GM19023 (cell line): Measurements from ENCODE around the gene XYLT2.

Experiments used
- ATAC-seq: cut with Tn5 transposase; IDR thresholded peaks from one replicate; pipeline ENCODE4 v1.9.1; 2021; ENCODE audit warnings: mild to moderate bottlenecking, moderate library complexity; ENCODE audit not compliant: unreplicated experiment

XYLT2 gene

DNA sequence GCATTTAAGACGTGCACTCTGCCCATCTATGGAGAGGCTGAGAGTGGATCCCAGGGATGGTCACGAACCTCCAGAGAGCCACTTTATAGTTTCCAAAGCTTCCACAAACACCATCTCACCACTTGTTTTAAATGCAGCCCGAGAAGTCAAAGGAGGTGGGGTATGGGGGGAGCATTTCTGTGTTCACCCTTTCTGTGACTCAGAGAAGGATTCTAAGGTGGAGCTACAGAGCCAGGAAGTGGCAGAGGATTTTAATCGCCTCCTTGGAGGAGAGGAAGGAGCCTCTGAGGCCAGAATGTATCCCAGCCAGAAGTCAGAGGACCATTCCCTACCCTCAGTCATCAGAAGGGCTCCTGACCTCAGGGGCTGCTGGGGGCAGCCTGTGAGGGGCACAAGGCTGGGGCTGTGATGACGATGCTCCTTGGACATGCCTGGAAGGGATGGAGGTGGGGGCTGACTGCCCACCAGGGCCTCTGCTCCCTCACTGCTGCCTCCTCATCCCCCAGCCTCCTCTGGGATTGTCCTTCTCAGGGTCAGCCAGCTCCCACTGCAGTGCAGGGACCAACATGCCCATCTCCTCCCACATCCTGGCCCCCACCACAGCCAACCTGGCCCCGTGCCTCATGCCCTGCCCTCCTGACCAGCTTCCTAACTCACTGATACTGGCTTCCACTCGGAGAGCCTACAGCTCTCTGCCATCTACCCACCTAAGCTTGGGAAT, 2.8 kb downstream of the XYLT2 start:
- ATAC-seq: no peak

DNA sequence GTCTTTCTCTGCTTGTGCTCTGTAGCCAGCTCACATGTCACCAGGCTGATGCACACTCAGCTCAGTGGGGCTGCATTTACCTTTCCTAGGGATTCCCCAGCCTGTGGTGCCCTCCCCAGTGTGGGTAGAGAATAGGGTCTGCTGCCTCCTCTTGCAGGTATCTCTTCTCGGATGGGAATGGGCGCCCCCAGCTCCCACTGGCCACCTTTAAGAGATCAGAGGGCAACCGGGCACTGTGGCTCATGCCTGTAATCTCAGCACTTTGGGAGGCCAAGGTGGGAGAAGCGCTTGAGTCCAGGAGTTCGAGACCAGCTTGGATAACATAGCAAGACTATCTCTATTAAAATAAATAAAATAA, 3.3 kb downstream of the XYLT2 start:
- ATAC-seq: no peak

DNA sequence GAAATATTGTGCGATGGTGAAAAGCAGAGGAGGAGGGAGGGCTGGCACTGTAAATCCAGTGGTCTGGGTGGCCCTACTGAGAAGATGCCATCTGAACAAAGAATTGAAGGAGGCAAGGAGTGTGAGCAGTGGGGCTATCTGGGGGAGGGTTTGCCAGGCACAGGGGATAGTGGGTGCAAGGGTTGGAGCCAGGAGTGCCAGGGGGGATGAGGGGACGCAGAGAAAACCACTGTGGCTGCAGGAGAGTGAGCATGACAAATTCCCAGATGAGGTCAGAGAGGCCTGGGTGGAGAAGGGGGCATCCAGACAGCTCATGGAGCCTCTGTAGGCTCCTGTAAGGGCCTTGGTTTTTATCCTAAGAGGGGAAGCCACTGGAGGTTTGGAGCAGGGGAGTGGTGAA, 4.8 kb downstream of the XYLT2 start:
- ATAC-seq: no peak

DNA sequence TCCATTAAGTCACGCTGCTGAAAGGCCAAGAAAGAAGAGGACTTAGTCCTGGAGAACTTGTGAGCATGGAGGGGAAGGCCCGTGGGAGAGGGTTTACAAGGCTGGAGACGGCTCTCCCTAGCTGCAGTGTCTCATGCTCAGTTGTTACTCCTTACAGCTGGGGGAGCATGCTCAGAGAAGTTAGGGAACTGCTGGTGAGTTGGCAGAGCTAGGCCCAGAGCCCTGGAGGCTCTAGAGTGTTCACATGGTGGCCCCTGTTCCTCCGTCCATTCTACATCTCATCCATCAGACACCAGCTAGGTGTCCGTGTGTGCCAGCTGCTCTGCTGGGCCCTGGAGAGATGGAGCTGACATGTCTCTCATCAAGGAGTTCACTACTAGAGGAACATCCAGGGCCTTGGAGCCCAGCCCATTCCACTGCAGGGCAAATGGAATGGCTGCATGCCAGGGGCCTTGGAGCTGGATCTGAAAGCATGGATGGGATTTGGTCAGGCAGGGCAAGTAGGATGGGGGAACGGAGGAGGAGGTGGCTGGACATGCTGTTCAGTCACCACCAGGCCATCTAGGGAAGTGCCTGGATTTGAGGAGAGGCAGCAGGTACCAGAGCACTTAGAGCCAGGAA, 6.3 kb downstream of the XYLT2 start:
- no peak for ATAC-seq

DNA sequence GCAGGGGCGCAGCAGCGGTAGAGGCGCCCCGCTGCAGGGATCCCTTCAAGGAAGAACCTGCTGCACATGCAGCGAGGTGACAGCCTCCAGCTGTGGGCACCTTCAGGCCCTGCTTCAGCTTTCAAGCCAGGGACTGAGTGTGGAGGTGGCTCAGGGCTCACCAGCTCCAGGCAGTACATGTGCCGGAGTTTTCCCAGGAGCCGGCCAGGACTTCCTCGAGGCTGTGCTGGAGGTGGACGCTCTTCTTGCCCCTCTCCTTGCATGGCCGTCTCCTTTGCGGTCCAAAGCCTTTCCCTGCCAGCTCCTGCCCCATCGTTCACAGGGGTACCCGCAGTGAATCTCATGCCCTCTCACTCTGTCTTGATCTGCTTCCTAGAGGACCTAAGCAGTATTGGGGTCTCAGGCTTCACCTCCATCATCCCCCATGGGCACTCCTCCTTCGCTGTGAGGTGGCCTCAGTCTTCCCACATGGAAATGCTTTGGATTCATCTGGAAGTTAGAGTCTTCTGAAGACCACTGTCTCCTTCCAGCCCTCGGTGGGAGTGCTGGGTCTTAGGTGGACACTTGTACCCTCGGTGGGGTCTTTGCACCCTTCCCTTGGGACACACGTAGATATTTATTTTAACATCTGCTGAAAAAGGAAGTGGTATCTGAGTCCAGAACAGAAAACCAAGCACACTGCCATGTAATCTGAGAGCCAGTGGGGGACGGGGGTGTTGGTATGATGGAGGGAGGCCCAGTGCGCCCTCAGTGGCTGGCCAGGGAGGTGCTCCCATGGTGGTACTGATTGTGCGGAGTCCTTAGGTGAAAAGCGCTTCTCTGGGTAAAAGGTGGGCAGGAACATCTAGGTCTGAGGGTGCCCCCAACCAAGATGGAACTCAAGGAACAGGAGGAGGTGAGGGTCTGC, 7.0 kb downstream of the XYLT2 start:
- no peak for ATAC-seq

DNA sequence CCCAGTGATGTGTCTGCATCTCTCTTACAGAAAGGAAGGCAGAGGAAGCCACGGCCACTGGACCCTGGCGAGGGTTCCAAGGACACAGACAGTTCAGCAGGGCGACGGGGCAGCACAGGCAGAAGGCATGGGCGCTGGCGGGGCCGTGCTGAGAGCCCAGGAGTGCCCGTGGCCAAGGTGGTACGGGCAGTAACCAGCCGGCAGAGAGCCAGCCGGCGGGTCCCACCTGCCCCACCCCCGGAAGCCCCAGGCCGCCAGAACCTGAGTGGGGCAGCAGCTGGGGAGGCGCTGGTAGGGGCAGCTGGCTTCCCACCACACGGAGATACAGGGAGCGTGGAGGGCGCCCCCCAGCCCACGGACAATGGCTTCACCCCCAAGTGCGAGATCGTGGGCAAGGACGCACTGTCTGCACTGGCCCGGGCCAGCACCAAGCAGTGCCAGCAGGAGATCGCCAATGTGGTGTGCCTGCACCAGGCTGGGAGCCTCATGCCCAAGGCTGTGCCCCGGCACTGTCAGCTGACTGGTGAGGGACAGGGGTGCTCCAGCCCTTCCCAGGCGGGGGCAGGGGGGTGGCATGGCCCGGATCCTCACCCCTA, 7.8 kb downstream of the XYLT2 start:
- no peak for ATAC-seq

DNA sequence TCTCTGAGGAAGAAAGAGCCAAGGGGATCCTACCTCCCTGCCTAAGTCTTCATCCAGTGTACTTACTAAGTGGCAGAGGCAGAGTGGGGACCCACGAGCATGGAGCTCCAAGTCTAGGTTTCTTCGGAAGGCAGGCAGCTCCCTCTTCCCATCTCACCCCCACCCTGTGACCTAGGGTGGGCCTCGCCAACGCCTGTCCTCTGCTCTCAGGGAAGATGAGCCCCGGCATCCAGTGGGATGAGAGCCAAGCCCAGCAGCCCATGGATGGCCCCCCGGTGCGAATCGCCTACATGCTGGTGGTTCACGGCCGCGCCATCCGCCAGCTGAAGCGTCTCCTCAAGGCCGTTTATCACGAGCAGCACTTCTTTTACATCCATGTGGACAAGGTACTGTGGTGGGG, 8.3 kb downstream of the XYLT2 start:
- no peak for ATAC-seq

DNA sequence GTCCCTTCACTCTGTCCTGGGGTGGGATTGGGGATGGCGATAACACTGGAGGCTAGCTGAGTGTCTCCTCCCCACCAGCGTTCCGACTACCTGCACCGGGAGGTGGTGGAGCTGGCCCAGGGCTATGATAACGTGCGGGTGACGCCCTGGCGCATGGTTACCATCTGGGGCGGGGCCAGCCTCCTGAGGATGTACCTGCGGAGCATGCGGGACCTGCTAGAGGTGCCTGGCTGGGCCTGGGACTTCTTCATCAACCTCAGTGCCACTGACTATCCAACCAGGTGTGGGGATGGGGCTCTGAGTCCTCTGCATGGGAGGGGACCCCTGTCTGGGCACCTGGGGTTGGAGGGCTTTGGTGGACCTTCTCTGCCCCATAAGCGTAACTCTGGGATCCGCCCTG, 8.8 kb downstream of the XYLT2 start:
- ATAC-seq: no peak

DNA sequence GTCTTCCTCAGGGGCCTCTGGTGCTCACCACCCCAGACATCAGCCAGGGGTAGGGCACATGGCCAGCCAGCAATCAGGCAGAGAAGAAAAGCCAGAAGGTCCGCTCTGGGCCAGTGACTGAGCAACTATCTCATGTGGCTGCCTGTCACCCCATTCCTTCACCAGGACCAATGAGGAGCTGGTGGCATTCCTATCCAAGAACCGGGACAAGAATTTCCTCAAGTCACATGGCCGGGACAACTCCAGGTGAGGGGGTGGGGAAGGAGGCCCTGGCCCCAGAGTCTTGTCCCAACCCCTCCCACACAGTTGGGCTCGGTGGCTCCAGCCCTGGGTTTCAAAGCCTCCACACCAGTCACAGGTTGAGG, 9.4 kb downstream of the XYLT2 start:
- ATAC-seq: no peak

DNA sequence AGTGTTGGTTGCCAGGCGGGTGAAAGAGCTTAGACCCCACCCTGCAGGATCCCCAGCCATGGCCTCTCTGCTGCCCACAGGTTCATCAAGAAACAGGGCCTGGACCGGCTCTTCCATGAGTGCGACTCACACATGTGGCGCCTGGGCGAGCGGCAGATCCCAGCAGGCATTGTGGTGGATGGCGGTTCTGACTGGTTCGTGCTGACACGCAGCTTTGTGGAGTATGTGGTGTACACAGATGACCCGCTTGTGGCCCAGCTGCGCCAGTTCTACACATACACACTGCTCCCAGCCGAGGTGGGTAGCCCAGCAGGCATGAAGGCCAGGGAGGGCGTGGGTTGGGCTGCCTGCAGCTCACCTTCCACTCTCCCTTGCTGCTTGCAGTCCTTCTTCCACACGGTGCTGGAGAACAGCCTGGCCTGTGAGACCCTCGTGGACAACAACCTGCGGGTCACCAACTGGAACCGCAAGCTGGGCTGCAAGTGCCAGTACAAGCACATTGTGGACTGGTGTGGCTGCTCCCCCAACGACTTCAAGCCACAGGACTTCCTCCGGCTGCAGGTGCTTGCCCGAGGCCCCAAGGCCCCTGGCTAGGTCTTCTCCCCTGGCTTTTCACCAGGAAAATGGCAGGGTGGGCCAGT, 9.9 kb downstream of the XYLT2 start:
- no peak for ATAC-seq

DNA sequence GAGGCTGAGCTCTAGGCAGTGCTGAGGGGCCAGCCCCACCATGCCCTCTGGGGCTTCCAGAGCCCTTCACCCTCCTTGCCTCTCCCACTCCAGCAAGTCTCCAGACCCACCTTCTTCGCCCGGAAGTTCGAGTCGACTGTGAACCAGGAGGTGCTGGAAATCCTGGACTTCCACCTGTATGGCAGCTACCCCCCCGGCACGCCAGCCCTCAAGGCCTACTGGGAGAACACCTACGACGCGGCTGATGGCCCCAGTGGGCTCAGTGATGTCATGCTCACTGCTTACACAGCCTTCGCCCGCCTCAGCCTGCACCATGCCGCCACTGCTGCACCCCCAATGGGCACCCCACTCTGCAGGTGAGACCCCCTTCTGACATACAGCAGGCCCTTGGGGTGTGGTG, 10.5 kb downstream of the XYLT2 start:
- no peak for ATAC-seq

DNA sequence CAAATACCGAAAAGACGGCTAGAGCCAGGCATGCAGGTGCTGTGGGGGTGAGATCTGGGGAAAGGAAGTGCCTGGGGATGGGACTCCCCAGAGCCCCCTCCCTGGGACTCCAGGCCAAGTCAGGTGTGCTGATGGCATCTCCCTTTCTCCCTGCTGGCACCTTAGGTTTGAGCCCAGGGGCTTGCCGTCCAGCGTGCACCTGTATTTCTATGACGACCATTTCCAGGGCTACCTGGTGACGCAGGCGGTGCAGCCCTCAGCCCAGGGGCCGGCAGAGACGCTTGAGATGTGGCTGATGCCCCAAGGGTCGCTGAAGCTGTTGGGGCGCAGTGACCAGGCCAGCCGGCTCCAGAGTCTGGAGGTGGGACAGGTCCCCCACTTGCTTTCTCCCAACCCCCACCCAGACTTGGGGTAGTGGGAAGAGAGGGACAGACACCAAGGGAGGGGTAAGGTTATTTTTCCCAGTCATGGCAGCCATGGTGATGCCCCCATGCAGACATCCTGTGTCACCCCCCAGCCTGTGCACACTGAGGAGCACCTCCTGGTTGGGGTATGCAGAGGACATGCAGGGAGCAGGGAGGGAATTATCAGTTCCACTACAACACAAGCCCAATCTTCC, 11.1 kb downstream of the XYLT2 start:
- no peak for ATAC-seq

DNA sequence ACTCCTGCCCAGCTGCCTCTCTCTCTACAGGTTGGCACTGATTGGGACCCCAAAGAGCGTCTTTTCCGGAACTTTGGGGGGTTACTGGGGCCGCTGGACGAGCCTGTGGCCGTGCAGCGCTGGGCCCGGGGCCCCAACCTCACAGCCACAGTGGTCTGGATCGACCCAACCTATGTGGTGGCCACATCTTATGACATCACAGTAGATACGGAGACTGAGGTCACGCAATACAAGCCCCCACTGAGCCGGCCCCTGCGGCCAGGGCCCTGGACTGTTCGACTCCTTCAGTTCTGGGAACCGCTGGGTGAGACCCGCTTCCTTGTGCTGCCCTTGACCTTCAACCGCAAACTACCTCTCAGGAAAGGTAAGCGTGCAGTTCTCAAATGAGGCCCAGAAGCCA, 12.3 kb downstream of the XYLT2 start:
- no peak for ATAC-seq

DNA sequence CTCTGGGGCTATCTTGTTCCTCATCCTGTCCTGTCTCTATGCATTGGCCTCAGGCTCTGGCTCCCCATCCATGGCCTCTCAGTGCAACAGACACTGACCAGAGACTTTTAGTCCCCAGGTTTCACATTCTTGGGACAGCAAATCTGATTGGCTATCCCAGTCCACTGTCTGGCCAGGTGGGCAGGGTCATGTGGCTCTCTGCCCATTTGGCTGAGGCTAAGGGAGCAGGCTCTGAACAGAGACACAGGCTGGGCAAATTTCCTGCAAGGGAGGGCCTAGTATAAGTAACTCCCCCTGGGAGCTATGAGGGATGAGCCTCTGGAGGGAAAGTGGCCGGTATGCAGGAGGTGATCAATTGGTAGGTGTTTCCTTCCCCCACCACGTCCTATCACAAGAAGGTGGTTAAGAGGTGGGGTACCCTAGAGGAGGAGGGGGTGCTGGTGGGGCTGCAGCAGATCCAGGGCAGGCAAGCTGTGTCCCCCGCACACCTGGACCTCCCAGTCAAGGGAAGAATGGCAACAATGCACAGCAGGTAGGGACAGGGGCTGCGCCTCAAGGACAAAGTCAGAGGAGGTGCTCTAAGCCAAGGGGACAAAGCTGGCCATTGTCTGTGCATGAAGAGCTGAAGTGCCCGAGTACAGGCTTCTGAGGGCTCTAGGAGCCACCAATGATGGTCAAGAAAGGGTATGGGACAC, 13.2 kb downstream of the XYLT2 start:
- ATAC-seq: no peak

DNA sequence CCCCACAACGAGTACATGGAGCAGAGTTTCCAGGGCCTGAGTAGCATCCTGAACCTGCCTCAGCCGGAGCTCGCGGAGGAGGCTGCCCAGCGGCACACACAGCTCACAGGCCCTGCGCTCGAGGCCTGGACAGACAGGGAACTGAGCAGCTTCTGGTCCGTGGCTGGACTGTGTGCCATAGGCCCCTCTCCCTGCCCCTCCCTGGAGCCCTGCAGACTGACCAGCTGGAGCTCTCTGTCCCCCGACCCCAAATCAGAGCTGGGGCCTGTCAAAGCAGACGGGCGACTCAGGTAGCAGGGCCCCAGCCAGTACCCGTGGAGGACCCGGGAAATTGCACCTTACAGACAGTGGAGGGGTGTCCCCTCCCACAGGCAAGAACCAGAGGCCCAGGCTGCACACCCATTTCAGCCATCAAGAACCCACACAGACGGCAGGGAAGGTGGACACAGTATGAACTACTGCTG, 14.1 kb downstream of the XYLT2 start:
- ATAC-seq: no peak

DNA sequence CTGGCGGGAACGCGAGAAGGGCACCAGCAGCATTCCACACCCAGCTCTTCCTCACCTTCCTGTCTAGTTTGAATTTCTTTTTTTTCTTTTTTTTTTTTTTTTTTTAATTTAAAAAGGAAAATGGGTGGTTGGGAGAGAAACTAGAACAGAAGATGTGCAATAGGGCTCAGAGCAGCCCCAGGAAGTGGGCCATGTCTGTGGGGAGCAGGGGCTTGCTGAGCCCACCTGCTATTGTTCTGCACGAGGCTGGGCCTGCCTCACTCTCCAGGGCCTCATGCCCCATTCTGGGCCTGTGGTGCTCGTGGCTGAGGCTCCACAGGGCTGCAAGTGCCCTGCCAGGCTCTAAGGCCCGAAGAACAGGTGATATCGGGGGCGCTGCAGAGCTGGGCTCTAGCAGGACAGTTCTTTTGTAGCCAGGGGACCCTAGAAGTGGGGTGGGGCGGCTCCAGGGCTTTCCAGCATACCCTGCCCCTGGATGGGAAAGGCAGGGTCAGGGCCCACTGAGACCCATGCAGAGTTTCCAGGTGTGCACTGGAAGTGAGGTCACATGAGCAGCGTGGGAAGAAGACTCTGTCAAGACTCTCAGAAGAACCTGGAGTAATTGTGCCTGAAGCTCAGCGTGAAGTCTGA, 14.7 kb downstream of the XYLT2 start:
- no peak for ATAC-seq

DNA sequence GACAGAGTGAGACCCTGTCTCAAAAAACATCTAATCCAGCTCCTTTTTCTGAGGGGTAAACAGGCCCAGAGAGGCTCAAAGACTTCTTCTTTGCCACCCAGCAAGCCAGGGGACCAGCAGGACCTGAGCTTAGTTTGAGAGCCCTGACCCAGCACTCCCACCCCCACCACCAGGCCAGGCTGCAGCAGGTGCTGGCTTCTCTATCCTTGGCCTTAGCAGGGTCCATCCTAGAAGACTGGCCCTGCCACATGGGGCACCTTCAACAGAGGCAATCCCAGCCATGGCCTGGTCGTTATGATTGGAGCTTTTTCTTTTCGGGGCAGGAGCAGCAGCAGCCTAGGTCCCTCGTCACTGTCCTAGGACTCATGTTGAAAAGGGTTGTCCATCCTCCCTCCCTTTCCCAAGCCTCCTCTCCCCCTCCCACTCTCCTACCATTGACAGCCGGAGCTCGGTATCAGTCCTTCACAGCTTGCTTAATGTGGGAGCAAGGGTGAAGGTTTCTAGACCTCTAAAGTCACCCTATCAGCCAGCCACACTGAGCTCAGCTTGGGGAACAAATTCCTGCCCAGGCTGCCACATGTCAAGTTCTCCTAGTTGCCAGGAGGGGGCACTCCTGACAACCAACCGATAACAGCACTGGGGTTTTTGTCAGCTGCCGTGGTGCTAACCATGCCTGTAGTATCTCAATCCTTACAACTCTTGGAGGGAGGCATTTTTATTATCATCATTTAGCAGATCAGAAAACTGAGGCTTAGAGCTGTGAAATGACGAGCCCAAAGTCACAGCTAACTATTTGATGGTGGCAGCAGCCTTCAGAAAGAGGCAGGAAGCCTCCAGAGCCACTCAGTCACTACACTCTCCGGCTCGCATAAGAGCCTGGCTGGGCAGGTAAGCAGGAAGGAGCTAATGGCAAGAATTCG, 15.9 kb downstream of the XYLT2 start:
- peak; percentile 67 for ATAC-seq

DNA sequence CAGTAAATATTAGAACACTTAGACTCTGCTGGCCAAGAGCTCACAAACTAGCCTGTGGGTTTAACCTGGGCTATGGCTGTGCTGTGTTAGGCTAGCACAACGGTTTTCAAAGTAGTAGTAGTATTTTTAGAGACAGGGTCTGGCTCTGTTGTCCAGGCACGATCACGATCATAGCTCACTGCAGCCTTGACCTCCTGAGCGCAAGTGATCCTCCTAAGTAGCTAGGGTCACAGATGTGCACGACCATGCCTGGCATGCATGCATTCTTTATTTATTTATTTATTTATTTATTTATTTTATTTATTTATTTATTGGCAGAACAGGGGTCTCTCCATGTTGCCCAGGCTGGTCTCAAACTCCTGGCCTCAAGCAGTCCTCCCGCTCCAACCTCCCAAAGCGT, 16.7 kb downstream of the XYLT2 start:
- ATAC-seq: no peak
